HG03354 (cell line): ENCODE measurements around the gene FYN.
A peak's percentile ranks its signal among the peaks of the same experiment; 100 is the strongest.
"Not testable (repeated sequence)": the region's sequence is repeated elsewhere in the genome, so short reads cannot be mapped to it uniquely, and the experiment has no call there.

Source experiments
- ATAC-seq: cut with Tn5 transposase; IDR thresholded peaks from one replicate; pipeline ENCODE4 v1.9.1; 2021; ENCODE audit warnings: mild to moderate bottlenecking; ENCODE audit not compliant: unreplicated experiment, poor library complexity, severe bottlenecking

The FYN gene

GRCh38 chr6:111873178-111874024, at the start of gene FYN:
FYN (minus strand) TSS chr6:111873452; CDS start chr6:111720051, 153,401 bp downstream.
- peak; percentile 99 for ATAC-seq

GRCh38 chr6:111922454-111923297, 49.4 kb upstream of the FYN start:
- no peak for ATAC-seq

DNA sequence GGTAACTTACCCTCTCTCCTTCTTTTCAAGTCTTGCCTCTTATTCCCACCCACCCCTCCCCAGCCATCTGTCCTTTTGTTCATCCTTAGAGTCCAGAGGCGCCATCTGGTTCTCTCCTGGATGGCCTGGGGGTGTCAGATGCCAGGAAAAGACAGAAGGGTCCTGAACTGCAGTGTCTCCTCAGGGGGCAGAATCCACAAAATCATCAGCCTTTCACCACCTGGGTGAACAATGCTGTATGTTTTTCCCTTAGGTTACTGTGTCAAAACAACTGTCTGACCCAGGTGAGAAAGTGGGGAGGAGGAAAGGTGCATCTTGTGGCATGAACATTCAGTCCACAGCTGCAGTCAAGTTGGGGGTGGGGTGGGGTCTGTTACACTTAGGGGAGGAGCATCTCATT, 47.9 kb upstream of the FYN start:
- ATAC-seq: no peak

- no peak for ATAC-seq
Observed at GRCh38 chr6:111920578-111920977, 47.3 kb upstream of the FYN start.

DNA sequence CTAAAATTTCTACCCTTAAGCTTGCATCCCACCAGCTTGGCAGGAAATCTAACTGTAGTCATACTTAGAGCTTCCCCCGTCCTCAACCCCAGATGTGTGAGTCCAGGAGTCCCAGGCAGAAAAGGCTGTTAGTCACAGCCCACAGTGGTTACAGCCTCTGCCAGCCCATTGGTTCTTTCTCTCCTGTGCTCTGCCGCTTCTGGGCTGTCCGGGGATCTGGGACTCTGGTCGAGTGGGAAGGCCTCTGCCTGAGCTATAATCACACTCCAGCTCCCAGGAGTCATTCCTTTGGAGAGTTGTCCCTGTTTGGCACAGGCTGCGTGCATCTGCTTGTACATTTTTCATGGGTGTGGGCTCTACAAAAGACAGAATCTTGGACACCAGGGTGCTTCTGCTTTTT, 45.6 kb upstream of the FYN start:
- no peak for ATAC-seq

GRCh38 chr6:111916747-111917146, 43.5 kb upstream of the FYN start:
- no peak for ATAC-seq

DNA sequence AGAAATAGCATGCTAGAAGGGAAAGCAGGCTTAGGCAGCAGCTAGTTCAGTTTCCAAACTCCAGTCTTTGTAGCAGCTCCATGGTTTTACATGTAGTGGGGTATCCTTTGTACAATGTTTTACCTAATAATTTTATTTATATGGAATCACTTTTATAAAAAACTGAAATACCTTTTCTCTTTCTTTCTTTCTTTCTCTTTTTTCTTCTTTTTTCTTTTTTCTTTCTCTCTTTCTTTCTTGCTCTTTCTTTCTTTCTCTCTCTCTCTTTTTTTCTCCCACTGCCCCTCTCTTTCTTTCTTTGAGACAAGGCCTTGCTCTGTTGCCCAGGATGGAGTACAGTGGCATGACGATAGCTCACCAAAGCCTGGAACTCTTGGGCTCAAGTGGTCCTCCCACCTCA, 41.4 kb upstream of the FYN start:
- ATAC-seq: no peak

- ATAC-seq: no peak
Observed at GRCh38 chr6:111912904-111913303, 39.7 kb upstream of the FYN start.

DNA sequence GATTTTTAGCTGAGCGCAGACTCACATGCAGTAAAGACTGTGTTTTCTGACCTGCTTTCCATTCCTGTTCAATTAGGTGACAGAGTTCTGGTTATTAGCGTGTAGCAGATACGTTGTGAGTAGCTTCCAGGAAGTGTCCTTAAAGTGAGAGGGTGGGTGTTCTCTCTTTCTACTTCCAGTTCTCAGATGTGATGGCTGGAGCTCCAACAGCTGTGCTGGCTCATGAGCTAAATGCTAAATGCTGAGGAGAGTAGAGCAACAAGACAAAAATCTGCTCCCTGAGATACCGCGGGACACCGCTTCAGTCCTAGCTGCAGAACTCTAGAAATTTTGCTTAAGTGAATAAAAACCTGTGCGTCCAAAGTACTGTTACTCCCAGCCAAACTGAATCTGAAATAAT, 38.2 kb upstream of the FYN start:
- ATAC-seq: no peak

- ATAC-seq: no peak
Observed at GRCh38 chr6:111909238-111909637, 36.0 kb upstream of the FYN start.

- not testable (repeated sequence) for ATAC-seq
Observed at GRCh38 chr6:111908365-111908764, 35.1 kb upstream of the FYN start.

DNA sequence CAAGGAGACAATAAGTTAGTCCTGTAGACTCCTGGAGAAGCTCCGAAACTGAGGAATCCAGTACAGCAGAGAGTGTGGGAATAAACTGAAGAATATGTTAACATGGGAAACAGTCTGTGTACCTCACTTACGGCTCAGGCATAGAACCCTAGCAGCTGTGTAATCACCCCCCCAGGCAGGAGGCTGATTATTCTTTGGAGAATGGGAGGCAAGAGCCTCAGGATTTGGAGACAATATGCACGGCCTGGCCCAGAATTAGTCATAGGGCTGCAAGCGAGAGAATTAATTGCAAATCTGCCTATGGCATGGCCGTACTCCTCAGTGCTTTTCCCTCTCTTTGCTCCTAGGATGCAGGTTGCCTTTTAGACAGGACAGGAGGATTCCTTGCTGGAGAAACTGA, 27.5 kb upstream of the FYN start:
- no peak for ATAC-seq

GRCh38 chr6:111899531-111899930, 26.3 kb upstream of the FYN start:
- no peak for ATAC-seq

GRCh38 chr6:111898452-111898851, 25.2 kb upstream of the FYN start:
- ATAC-seq: no peak

- ATAC-seq: no peak
Observed at GRCh38 chr6:111894951-111895350, 21.7 kb upstream of the FYN start.

DNA sequence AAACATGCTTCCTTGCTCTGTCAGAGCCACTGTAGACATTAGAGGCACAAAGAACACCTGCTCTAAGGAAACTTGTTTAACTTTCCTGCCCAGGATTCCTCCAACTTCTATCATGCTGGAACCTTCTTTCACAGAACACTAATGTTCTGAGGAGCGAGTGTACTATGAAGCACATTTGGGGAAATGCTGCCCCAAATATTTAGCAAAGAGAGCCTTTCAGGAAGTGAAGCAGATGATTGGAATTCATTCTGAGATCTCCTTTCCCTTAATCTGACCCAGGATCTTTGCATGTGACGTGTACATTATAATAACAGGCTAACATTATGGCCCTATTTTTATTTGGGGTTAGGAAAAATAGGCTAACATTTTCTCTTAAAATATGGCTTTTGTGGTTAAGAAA, 21.0 kb upstream of the FYN start:
- ATAC-seq: no peak

- ATAC-seq: no peak
Observed at GRCh38 chr6:111892431-111892830, 19.2 kb upstream of the FYN start.

GRCh38 chr6:111890988-111891387, 17.7 kb upstream of the FYN start:
- ATAC-seq: no peak

GRCh38 chr6:111888928-111889695, 15.9 kb upstream of the FYN start:
- ATAC-seq: no peak

DNA sequence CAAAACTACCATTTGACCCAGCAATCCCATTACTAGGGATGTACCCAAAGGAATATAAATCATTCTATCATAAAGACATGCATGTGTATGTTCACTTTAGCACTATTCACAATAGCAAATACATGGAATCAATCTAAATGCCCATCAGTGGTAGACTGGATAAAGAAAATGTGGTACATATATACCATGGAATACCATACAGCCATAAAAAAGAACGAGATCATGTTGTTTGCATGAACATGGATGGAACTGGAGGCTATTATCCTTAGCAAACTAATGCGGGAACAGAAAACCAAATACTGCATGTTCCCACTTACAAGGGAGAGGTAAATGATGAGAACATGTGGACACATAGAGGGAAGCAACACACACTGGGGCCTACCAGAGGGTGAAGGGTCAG, 13.5 kb upstream of the FYN start:
- not testable (repeated sequence) for ATAC-seq
